Activated CD4-positive, alpha-beta T cell treated with anti-CD3 and anti-CD28 coated beads, Interleukin-2, amount 10 ng/mL, durations not matched to agents 7 days and 5 days (primary cell): ENCODE results near the gene MB. TPM values are rescaled to one million over a fixed set of nuclear protein-coding genes. Genes with fewer than 3 reads are reported as not detected.

Experiments
- CTCF ChIA-PET: fragments of 350-600 bp; sonication (Branson Sonifier 250); formaldehyde crosslinking; loops from one replicate; lab custom pipeline; 2021; ENCODE audit warnings: antibody characterized with exemption; lab: Charles Lee
- POLR2A ChIA-PET: fragments of 350-600 bp; sonication (Branson Sonifier 250); formaldehyde crosslinking; loops from one replicate; lab custom pipeline; 2021; ENCODE audit warnings: antibody characterized with exemption; lab: Charles Lee
- DNase-seq: peaks from one replicate; pipeline ENCODE4 v3.0.0-alpha.2; 2020
- H3K27ac Mint-ChIP-seq: one replicate; pipeline ENCODE4 v1.8.0; 2021; ENCODE audit warnings: mild to moderate bottlenecking, moderate library complexity, mixed read lengths
- H3K27me3 Mint-ChIP-seq: one replicate; pipeline ENCODE4 v1.8.0; 2021; ENCODE audit warnings: mixed read lengths
- H3K36me3 Mint-ChIP-seq: one replicate; pipeline ENCODE4 v1.8.0; 2021; ENCODE audit warnings: low read depth, mixed read lengths
- H3K4me1 Mint-ChIP-seq: one replicate; pipeline ENCODE4 v1.8.0; 2021; ENCODE audit warnings: mixed read lengths
- H3K4me3 Mint-ChIP-seq: one replicate; pipeline ENCODE4 v1.8.0; 2021; ENCODE audit warnings: mild to moderate bottlenecking, moderate library complexity, mixed read lengths
- H3K9me3 Mint-ChIP-seq: one replicate; pipeline ENCODE4 v1.8.0; 2021; ENCODE audit warnings: mixed read lengths
- total RNA-seq, 2 experiments: library from RNA; stranded (reverse); gene quantifications; one replicate each; pipeline ENCODE4 v1.2.3, GENCODE V29; 2021

MB gene
- total RNA-seq, 2 experiments from 2014 or later: 0.20 TPM; not detected in 1

DNA sequence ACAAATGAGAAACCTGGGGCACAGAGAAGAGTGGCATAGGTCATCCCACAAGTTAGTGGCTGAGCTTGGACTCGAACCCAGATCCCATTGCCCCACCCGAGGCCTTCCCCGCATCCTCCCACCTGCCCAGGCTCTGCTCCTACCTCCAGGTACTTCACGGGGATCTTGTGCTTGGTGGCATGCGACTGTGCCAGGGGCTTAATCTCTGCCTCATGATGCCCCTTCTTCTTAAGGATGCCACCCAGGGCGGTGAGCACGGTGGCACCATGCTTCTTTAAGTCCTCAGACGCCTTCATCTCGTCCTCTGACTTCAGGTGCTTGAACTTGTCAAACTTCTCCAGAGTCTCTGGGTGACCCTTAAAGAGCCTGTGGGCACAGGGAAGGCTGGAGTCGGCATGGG is 6.4 kb downstream of the MB start:
- peaks cover 2% of the 10 kb centered on the region for H3K27me3 Mint-ChIP-seq
- H3K4me3 Mint-ChIP-seq: no peak overlapping the region
- ChIA-PET CTCF (interaction anchor here (1.1 kb wide), 1 partner anchor 10 kb away, joined by 3 read pairs; no protein-coding TSS in a partner anchor), POLR2A (no interaction called here)
- DNase-seq: no peak
- no peaks in the 10 kb centered on the region for H3K36me3 Mint-ChIP-seq
- no peaks in the 10 kb centered on the region for H3K9me3 Mint-ChIP-seq
- peaks cover 12% of the 10 kb centered on the region for H3K4me1 Mint-ChIP-seq
- no peak overlapping the region for H3K27ac Mint-ChIP-seq

DNA sequence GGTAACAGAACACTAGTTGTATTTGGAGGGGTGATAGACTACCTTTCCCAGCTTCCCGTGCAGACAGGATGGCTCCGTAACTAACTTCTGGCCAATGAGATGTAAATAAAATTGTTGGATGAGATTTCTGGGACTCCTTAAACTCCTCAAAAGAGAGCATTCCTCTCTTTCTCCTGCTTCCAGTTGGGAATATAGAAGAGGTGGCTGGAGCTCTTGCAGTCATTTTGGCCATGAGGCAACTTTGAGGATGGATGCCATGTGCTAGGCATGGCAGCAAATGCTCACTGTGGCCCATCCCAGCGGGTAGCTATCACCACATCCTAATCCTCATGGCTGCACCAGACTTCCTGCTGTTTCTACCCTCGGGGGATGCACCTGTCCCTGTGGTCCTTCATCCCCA is 7.4 kb downstream of the MB start:
- POLR2A ChIA-PET: no interaction called here
- Mint-ChIP-seq H3K9me3 (no peaks in the 10 kb centered on the region), H3K36me3 (no peaks in the 10 kb centered on the region), H3K27ac (no peak overlapping the region), H3K4me1 (peaks cover 12% of the 10 kb centered on the region), H3K4me3 (no peak overlapping the region), H3K27me3 (peaks cover 5% of the 10 kb centered on the region)
- DNase-seq: no peak
- CTCF ChIA-PET: interaction anchor here (0.9 kb wide), 1 partner anchor 17 kb away, joined by 3 read pairs; no protein-coding TSS in a partner anchor

GRCh38 chr22:35609261-35609660 is 7.9 kb downstream of the MB start:
- no peak overlapping the region for H3K27ac Mint-ChIP-seq
- peaks cover 6% of the 10 kb centered on the region for H3K27me3 Mint-ChIP-seq
- H3K4me3 Mint-ChIP-seq: no peak overlapping the region
- H3K9me3 Mint-ChIP-seq: no peaks in the 10 kb centered on the region
- H3K4me1 Mint-ChIP-seq: peaks cover 15% of the 10 kb centered on the region
- POLR2A ChIA-PET: no interaction called here
- H3K36me3 Mint-ChIP-seq: no peaks in the 10 kb centered on the region
- CTCF ChIA-PET: interaction anchor here (0.9 kb wide), 1 partner anchor 17 kb away, joined by 3 read pairs; no protein-coding TSS in a partner anchor
- no peak for DNase-seq

- no peak overlapping the region for H3K4me3 Mint-ChIP-seq
- no peak overlapping the region for H3K27ac Mint-ChIP-seq
- ChIA-PET POLR2A (no interaction called here), CTCF (no interaction called here)
- peaks cover 16% of the 10 kb centered on the region for H3K4me1 Mint-ChIP-seq
- DNase-seq: no peak
- no peaks in the 10 kb centered on the region for H3K36me3 Mint-ChIP-seq
- H3K27me3 Mint-ChIP-seq: peaks cover 8% of the 10 kb centered on the region
- H3K9me3 Mint-ChIP-seq: no peaks in the 10 kb centered on the region
Observed at GRCh38 chr22:35608088-35608487, 9.0 kb downstream of the MB start.

- no peak for DNase-seq
- H3K36me3 Mint-ChIP-seq: no peaks in the 10 kb centered on the region
- H3K27me3 Mint-ChIP-seq: peaks cover 8% of the 10 kb centered on the region
- ChIA-PET POLR2A (no interaction called here), CTCF (no interaction called here)
- no peaks in the 10 kb centered on the region for H3K9me3 Mint-ChIP-seq
- no peak overlapping the region for H3K4me3 Mint-ChIP-seq
- peaks cover 14% of the 10 kb centered on the region for H3K4me1 Mint-ChIP-seq
- no peak overlapping the region for H3K27ac Mint-ChIP-seq
Observed at GRCh38 chr22:35606916-35607315, 10.2 kb downstream of the MB start.

DNA sequence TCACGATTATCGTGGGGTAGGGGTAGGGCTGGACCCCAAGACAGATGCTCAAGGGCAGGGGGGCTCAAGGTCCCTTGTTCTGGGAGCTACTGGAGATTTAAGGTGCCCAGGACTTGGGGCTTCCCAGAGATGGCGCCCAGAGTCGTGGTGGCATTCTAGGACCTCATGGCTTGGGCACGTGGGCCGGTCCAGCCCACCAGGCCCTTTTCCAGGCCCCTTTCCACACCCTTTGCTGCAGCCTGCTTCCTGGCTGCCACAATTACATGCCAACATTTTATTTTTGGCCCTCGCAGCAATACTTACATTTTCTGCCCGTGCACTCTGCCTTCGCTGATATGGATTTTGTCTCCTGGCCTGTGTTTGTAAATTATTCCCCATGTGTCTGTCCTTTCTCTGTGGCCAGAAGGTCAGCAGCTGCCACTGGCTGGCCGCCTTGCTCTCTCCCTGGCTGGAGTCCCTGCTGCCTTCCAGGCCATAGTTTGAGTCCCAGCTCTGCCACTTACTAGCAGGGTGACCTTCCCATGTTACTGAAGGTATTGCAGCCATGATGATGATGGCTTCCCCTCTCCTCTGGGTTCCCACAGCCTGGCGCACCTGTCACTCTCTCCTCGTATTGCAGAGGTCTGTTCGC is 11.2 kb downstream of the MB start:
- ChIA-PET POLR2A (no interaction called here), CTCF (no interaction called here)
- peaks cover 8% of the 10 kb centered on the region for H3K4me1 Mint-ChIP-seq
- DNase-seq: no peak
- H3K27me3 Mint-ChIP-seq: peaks cover 8% of the 10 kb centered on the region
- H3K4me3 Mint-ChIP-seq: no peak overlapping the region
- H3K27ac Mint-ChIP-seq: no peak overlapping the region
- no peaks in the 10 kb centered on the region for H3K9me3 Mint-ChIP-seq
- H3K36me3 Mint-ChIP-seq: no peaks in the 10 kb centered on the region

GRCh38 chr22:35605369-35605680 is 11.8 kb downstream of the MB start:
- Mint-ChIP-seq H3K4me1 (peaks cover 8% of the 10 kb centered on the region), H3K9me3 (no peaks in the 10 kb centered on the region), H3K36me3 (no peaks in the 10 kb centered on the region), H3K27me3 (peaks cover 8% of the 10 kb centered on the region), H3K4me3 (no peak overlapping the region), H3K27ac (no peak overlapping the region)
- POLR2A ChIA-PET: no interaction called here
- CTCF ChIA-PET: no interaction called here
- DNase-seq: no peak

DNA sequence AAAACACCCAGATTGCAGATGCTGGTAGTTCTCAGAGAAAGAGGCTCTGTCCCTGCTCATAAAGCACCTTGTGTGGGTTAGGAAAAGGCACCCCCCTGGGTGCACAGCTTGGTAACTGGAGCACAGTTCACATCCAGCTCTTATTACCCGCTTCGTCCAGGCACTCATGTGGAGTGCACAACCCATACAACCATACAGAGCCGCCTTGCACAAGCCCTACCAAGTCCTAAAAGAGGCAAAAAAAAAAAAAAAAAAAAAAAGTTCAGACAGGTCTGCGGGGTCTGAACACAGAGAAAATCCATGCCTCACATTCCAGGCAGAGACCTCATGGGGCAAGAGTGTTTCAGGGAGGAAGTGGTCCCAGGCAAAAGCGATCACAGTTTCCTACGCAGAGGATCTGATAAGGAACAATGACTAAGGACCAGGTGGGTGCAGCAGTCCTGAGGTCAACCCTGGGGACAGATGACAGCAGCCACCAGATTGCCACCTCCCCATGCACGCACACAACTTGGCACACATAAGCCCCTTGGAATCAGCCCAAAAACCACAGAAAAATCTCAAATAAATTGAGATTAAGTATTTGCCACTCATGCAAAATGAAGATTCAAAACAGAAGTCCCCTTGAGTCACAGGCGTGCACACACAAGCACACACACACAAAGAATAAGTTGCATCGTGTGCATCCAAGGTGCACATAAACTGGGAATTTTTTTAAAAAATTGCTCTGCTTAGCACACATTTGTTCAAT is 12.3 kb downstream of the MB start:
- Mint-ChIP-seq H3K27me3 (peaks cover 8% of the 10 kb centered on the region), H3K27ac (no peak overlapping the region), H3K36me3 (no peaks in the 10 kb centered on the region), H3K9me3 (no peaks in the 10 kb centered on the region), H3K4me1 (peaks cover 8% of the 10 kb centered on the region), H3K4me3 (no peak overlapping the region)
- DNase-seq: no peak
- CTCF ChIA-PET: no interaction called here
- POLR2A ChIA-PET: no interaction called here

DNA sequence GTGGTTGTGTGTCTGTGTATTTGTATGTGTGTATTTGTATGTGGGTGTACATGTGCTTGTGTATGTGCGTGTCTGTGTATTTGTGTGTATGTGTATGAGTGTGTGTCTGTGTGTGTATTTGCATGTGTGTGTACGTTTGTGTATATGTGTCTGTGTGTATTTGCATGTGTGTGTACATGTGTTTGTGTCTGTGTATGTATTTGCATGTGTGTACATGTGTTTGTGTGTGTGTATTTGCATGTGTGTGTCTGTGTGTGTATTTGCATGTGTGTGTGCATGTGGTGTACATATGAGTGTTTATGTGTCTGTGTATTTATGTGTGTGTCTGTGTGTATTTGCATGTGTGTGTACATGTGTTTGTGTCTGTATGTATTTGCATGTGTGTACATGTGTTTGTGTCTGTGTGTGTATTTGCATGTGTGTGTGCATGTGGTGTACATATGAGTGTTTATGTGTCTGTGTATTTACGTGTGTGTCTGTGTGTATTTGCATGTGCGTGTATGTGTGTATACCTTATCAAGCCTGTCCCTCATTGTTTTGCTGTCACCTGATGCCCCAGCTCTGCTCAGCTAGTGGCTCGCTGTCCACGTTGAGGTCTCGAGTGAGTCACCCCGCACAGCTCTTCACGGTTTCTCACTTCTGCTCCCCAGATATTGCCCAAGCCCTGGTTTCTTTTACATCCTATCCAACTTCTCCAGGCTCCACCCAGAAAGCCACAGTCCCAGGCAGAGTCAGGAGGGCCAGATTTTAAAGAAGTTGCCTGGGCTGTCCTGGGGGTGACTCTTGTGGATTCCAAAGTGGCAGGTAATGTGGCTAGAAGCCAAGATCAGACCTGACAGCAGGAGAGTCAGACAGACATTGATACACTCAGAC is 15.2 kb downstream of the MB start:
- no peaks in the 10 kb centered on the region for H3K9me3 Mint-ChIP-seq
- no peak for DNase-seq
- H3K27me3 Mint-ChIP-seq: peaks cover 8% of the 10 kb centered on the region
- ChIA-PET POLR2A (no interaction called here), CTCF (no interaction called here)
- H3K4me3 Mint-ChIP-seq: no peak overlapping the region
- no peaks in the 10 kb centered on the region for H3K36me3 Mint-ChIP-seq
- no peak overlapping the region for H3K27ac Mint-ChIP-seq
- peaks cover 8% of the 10 kb centered on the region for H3K4me1 Mint-ChIP-seq

DNA sequence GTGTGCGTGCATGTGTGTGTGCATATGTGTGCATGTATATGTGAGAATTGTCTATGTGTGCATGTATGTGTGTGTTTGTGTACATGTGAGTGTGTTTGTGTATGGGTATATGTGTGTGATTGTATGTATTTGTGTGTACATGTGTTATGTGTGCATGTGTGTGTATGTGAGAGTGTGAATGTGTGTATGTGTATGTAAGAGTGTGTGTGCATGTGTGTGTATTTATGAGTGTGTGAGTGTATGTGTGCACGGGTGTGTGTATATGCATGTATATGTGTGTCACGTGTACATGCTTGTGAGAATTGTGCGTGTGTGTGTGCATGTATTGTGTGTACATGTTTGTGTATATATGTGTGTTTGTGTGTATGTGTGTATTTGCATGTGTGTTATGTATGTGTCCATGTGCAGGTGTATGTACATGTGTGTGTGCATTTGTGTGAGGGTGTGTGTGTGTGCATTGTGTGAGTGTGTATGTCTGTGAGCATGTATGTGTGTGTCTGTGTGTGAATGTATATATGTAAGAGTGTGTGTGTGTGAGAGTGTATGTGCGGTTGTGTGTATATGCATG is 16.0 kb downstream of the MB start:
- no peaks in the 10 kb centered on the region for H3K36me3 Mint-ChIP-seq
- ChIA-PET CTCF (no interaction called here), POLR2A (no interaction called here)
- no peak overlapping the region for H3K4me3 Mint-ChIP-seq
- peaks cover 8% of the 10 kb centered on the region for H3K4me1 Mint-ChIP-seq
- no peak overlapping the region for H3K27ac Mint-ChIP-seq
- peaks cover 7% of the 10 kb centered on the region for H3K27me3 Mint-ChIP-seq
- DNase-seq: no peak
- no peaks in the 10 kb centered on the region for H3K9me3 Mint-ChIP-seq

- Mint-ChIP-seq H3K36me3 (no peaks in the 10 kb centered on the region), H3K4me3 (no peak overlapping the region), H3K4me1 (peaks cover 8% of the 10 kb centered on the region), H3K27me3 (peaks cover 5% of the 10 kb centered on the region), H3K9me3 (no peaks in the 10 kb centered on the region), H3K27ac (no peak overlapping the region)
- no peak for DNase-seq
- POLR2A ChIA-PET: no interaction called here
- CTCF ChIA-PET: no interaction called here
Observed at GRCh38 chr22:35600476-35600875, 16.7 kb downstream of the MB start.

- CTCF ChIA-PET: no interaction called here
- Mint-ChIP-seq H3K36me3 (no peaks in the 10 kb centered on the region), H3K27me3 (peaks cover 3% of the 10 kb centered on the region), H3K27ac (no peak overlapping the region), H3K9me3 (no peaks in the 10 kb centered on the region), H3K4me1 (peaks cover 2% of the 10 kb centered on the region), H3K4me3 (no peak overlapping the region)
- POLR2A ChIA-PET: no interaction called here
- DNase-seq: no peak
Observed at GRCh38 chr22:35599364-35599763, 17.8 kb downstream of the MB start.

GRCh38 chr22:35598396-35598710 is 18.8 kb downstream of the MB start:
- Mint-ChIP-seq H3K9me3 (no peaks in the 10 kb centered on the region), H3K27ac (no peak overlapping the region), H3K4me1 (no peaks in the 10 kb centered on the region), H3K27me3 (no peaks in the 10 kb centered on the region), H3K4me3 (no peak overlapping the region), H3K36me3 (no peaks in the 10 kb centered on the region)
- POLR2A ChIA-PET: no interaction called here
- DNase-seq: no peak
- CTCF ChIA-PET: no interaction called here
